ENCODE data around the gene TRIO.

Gene TRIO

DNA sequence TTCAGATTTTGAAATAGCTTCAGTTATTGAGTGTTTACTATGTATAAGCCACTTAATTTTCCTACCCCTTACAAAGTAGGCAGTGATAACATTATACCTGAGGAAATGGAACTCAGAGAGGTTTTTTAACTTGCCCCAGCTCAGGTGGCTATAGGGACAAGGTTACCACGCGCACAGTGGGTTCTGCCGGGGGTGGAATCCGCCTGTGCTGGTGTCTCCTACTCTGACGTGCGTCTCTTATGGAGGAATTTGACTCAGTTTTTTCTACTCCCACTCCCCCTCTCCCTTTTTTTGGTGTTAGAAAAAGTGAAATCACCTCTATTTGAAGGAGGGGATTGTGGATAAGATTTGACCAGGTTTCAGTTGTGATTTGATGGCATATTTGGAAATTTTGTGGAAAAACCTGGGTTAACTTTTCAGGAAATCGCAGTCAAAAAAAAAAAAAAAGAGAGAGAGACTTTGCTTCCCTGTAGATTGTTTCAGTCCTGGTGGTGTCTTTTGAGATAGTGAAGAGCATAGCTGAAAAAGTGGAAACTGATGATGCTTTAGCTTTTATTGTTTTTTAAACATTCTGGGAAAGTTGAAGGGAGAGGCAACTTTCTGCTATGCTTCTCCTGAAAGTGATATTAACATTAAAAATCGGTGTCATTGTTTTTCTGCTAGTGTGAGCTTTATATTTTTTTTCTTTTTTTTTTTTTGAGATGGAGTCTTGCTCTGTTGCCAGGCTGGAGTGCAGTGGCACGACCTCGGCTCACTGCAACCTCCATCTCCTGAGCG, 15.9 kb downstream of the TRIO start:
- Mint-ChIP-seq H3K36me3 (ENCODE audit: low read depth) (no peaks in the 10 kb centered on the region), H3K27me3 (ENCODE audit: low read depth) (no peaks in the 10 kb centered on the region)
- DNase-seq (ENCODE audit: low spot score) = no peak

GRCh38 chr5:14161825-14162556, 18.8 kb downstream of the TRIO start:
- no peak for DNase-seq (ENCODE audit: low spot score)
- H3K4me1 Mint-ChIP-seq (ENCODE audit: low read depth) = no peaks in the 10 kb centered on the region
- no peak overlapping the region for H3K27ac Mint-ChIP-seq
- H3K27me3 Mint-ChIP-seq (ENCODE audit: low read depth) = no peaks in the 10 kb centered on the region
- no peaks in the 10 kb centered on the region for H3K36me3 Mint-ChIP-seq (ENCODE audit: low read depth)
- no peak overlapping the region for H3K4me3 Mint-ChIP-seq
- H3K9me3 Mint-ChIP-seq = no peaks in the 10 kb centered on the region

More for the DNA sequence above, 15.9 kb downstream of the TRIO start:
- no peak overlapping the region for H3K4me3 Mint-ChIP-seq
- no peaks in the 10 kb centered on the region for H3K9me3 Mint-ChIP-seq
- H3K27ac Mint-ChIP-seq = no peak overlapping the region
- no peaks in the 10 kb centered on the region for H3K4me1 Mint-ChIP-seq (ENCODE audit: low read depth)

GRCh38 chr5:14164164-14165163, 21.3 kb downstream of the TRIO start:
- Mint-ChIP-seq H3K36me3 (ENCODE audit: low read depth) (no peaks in the 10 kb centered on the region), H3K27me3 (ENCODE audit: low read depth) (peaks cover 8% of the 10 kb centered on the region), H3K4me1 (ENCODE audit: low read depth) (peaks cover 4% of the 10 kb centered on the region), H3K27ac (no peak overlapping the region), H3K4me3 (no peak overlapping the region), H3K9me3 (no peaks in the 10 kb centered on the region)
- no peak for DNase-seq (ENCODE audit: low spot score)

DNA sequence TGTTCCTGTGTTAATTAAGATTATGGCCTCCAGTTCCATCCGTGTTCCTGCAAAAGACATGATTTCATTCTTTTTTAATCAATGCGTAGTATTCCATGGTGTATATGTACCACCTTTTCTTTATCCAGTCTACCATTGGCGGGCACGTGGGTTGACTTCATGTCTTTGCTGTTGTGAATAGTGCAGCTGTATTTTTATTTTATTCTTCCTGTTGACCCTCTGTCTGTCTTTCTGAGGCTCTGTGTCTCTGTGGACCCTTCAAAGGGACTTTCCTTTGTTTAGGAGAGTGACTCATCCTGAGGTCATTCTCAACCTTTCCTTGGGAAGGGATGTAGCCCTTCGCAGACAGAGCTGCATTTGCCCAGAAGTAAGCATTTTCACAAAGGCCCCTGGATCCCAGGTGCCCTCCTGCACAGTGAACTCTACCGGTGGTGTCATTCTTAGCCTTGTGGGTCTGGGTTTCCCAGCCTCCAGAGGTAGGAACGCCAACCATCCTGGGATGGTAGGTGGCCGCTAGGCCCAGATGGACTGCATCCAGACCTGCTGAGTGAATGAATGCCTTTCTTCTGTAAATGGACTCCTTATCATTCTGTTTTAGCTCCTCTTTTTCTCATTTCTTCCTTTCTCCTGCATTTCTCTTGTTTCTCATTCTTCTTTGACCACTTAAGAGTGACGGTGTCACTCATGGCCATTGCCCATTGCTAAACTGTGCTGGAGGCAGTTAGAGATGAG, 22.4 kb downstream of the TRIO start:
- Mint-ChIP-seq H3K27ac (no peak overlapping the region), H3K36me3 (ENCODE audit: low read depth) (no peaks in the 10 kb centered on the region), H3K9me3 (no peaks in the 10 kb centered on the region), H3K4me1 (ENCODE audit: low read depth) (peaks cover 4% of the 10 kb centered on the region), H3K27me3 (ENCODE audit: low read depth) (peaks cover 8% of the 10 kb centered on the region), H3K4me3 (no peak overlapping the region)
- no peak for DNase-seq (ENCODE audit: low spot score)

DNA sequence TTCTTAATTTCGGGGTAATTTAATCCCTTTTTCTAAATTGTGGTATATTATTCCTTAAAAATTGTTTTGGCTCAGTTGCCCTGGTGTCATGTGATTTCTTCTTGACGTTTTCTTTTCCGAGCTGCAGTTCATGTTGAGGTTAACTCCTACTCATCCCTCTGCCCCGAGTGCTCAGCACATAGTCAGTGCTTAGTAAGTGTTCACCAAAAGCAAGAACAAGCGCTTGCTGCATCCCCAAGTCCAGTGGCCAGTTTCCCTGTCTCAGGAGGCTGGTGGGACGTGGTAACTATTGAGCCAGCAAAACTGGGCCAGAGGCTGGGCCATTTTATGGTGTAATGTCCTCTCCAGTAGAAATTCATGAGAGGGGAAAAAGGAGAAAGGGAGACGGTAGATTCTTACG, 23.3 kb downstream of the TRIO start:
- Mint-ChIP-seq H3K4me3 (no peak overlapping the region), H3K4me1 (ENCODE audit: low read depth) (peaks cover 4% of the 10 kb centered on the region), H3K9me3 (no peaks in the 10 kb centered on the region), H3K27ac (no peak overlapping the region), H3K36me3 (ENCODE audit: low read depth) (no peaks in the 10 kb centered on the region), H3K27me3 (ENCODE audit: low read depth) (peaks cover 9% of the 10 kb centered on the region)
- no peak for DNase-seq (ENCODE audit: low spot score)

- no peak for DNase-seq (ENCODE audit: low spot score)
- Mint-ChIP-seq H3K9me3 (no peaks in the 10 kb centered on the region), H3K4me3 (no peak overlapping the region), H3K4me1 (ENCODE audit: low read depth) (peaks cover 4% of the 10 kb centered on the region), H3K27me3 (ENCODE audit: low read depth) (peaks cover 15% of the 10 kb centered on the region), H3K27ac (no peak overlapping the region), H3K36me3 (ENCODE audit: low read depth) (no peaks in the 10 kb centered on the region)
These were observed 24.2 kb downstream of the TRIO start for GRCh38 chr5:14167211-14167845.

DNA sequence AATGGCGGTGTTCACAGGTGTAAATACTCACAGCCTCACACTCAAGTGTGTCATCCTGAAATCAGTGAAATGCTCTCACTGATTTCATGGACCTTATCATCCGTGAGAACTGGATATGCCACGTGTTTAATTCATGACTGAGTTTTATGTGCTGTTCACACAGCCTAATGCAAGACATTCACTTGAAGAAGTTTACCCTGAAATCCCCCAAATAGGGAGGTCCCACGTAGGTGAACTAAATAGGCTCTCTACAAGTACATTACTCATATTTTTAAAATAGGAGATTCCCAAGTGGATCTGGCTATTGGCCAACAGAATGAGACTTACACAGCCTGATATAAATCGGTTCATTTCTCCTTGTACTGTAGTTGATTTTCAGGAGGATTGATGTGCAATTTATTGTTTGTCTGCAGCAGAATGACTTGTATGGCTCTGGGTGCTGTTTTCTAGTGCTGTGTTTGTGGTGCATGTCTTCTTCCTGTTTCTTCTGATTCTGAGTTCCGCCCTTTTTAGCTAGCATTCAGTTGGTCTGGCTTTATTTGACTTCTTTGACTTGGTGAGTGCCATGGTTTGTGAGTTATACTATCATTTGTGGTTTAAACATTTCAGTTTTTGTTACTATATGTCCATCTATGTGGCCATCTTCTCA, 25.1 kb downstream of the TRIO start:
- Mint-ChIP-seq H3K4me1 (ENCODE audit: low read depth) (peaks cover 6% of the 10 kb centered on the region), H3K27me3 (ENCODE audit: low read depth) (peaks cover 15% of the 10 kb centered on the region), H3K36me3 (ENCODE audit: low read depth) (no peaks in the 10 kb centered on the region), H3K9me3 (no peaks in the 10 kb centered on the region), H3K4me3 (no peak overlapping the region), H3K27ac (no peak overlapping the region)
- no peak for DNase-seq (ENCODE audit: low spot score)

DNA sequence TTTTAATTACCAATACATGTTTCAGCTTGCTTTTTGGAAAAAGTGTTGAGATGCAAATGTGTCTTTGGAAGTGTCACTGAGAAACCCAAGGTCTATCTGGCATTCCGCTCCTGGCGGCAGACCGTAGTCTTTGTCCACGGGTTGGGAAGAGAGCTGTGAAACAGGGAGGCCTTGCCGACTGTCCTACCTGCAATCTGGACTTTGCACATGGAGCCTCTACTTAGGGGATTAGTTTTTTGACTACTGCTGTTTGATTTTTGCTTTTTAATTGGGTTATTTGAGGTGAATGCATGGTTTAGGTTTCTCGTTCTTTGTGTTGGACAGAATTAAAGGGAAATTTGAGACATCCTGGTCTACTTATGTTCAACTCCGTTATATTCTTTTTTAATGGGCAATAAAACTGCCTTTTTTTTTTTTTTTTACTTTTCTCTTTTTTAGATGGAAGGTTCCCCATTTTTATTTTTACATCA, 25.7 kb downstream of the TRIO start:
- H3K9me3 Mint-ChIP-seq = no peaks in the 10 kb centered on the region
- peaks cover 15% of the 10 kb centered on the region for H3K27me3 Mint-ChIP-seq (ENCODE audit: low read depth)
- DNase-seq (ENCODE audit: low spot score) = no peak
- H3K4me3 Mint-ChIP-seq = no peak overlapping the region
- no peaks in the 10 kb centered on the region for H3K36me3 Mint-ChIP-seq (ENCODE audit: low read depth)
- no peak overlapping the region for H3K27ac Mint-ChIP-seq
- H3K4me1 Mint-ChIP-seq (ENCODE audit: low read depth) = peaks cover 6% of the 10 kb centered on the region

GRCh38 chr5:14171046-14171445, 27.9 kb downstream of the TRIO start:
- Mint-ChIP-seq H3K27me3 (ENCODE audit: low read depth) (peaks cover 17% of the 10 kb centered on the region), H3K9me3 (no peaks in the 10 kb centered on the region), H3K4me3 (no peak overlapping the region), H3K36me3 (ENCODE audit: low read depth) (no peaks in the 10 kb centered on the region), H3K27ac (no peak overlapping the region), H3K4me1 (ENCODE audit: low read depth) (peaks cover 9% of the 10 kb centered on the region)
- DNase-seq (ENCODE audit: low spot score) = no peak

DNA sequence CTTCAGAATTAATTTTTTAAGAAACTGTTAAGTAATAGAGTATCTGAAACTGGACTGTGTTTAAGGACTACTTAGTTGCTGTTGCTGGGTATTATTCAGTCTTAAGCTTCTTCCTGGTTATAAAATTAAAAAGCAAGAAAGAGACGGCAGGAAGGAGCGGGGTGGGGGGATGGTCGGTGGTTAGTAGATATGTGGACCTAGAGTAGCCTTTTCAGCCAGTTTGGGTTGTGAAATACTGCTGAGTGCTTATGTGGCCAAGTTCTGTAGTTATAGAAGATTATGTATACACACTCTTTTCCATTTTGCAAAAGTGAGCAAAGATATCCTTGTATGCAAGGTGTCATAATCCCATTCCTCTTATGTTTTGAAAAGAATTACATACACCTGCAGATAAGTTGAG, 28.5 kb downstream of the TRIO start:
- peaks cover 9% of the 10 kb centered on the region for H3K4me1 Mint-ChIP-seq (ENCODE audit: low read depth)
- H3K36me3 Mint-ChIP-seq (ENCODE audit: low read depth) = no peaks in the 10 kb centered on the region
- DNase-seq (ENCODE audit: low spot score) = no peak
- H3K9me3 Mint-ChIP-seq = no peaks in the 10 kb centered on the region
- no peak overlapping the region for H3K27ac Mint-ChIP-seq
- H3K27me3 Mint-ChIP-seq (ENCODE audit: low read depth) = peaks cover 17% of the 10 kb centered on the region
- H3K4me3 Mint-ChIP-seq = no peak overlapping the region

GRCh38 chr5:14172149-14172795, 29.1 kb downstream of the TRIO start:
- no peak overlapping the region for H3K4me3 Mint-ChIP-seq
- H3K27ac Mint-ChIP-seq = no peak overlapping the region
- H3K4me1 Mint-ChIP-seq (ENCODE audit: low read depth) = peaks cover 9% of the 10 kb centered on the region
- no peaks in the 10 kb centered on the region for H3K9me3 Mint-ChIP-seq
- no peak for DNase-seq (ENCODE audit: low spot score)
- no peaks in the 10 kb centered on the region for H3K36me3 Mint-ChIP-seq (ENCODE audit: low read depth)
- H3K27me3 Mint-ChIP-seq (ENCODE audit: low read depth) = peaks cover 17% of the 10 kb centered on the region

Data from T-helper 2 cell treated with Interferon-gamma antibody and Interleukin-4, amounts not matched to agents 5 μg/mL and 100 μg/mL, for 36 hours (primary cell).